Measurements from ENCODE around the gene OTP. TPM values are rescaled to one million over a fixed set of nuclear protein-coding genes. Genes with fewer than 3 reads are reported as not detected.

OTP gene
- 0.07 to 0.16 TPM (median 0.11 TPM) in 5 replicates for total RNA-seq (2022; extraction: Qiagen RNA extraction; ENCODE audit: low read depth)

GRCh38 chr5:77637998-77638762, at the start of gene OTP:
OTP (minus strand) TSS chr5:77638713; CDS start chr5:77638549, 164 bp downstream.

Other genes starting within 250 kb of the OTP start
- gene WDR41, start 146.4 kb downstream of the OTP start, total RNA-seq (2022; extraction: Qiagen RNA extraction; ENCODE audit: low read depth): 38.9 to 61.4 TPM (median 42.4 TPM) in 5 replicates
- gene TBCA, start 137.6 kb upstream of the OTP start, total RNA-seq (2022; extraction: Qiagen RNA extraction; ENCODE audit: low read depth): 283 to 429 TPM (median 298 TPM) in 5 replicates

Measured in A549 treated with ZK216348 at 1 μM for 4 hours (cell line).